ENCODE results near the gene SEC22A. TPM values are rescaled to one million over a fixed set of nuclear protein-coding genes. Genes with fewer than 3 reads are reported as not detected.

Gene SEC22A
- polyA plus RNA-seq, 1 experiment, result 39.0 TPM

DNA sequence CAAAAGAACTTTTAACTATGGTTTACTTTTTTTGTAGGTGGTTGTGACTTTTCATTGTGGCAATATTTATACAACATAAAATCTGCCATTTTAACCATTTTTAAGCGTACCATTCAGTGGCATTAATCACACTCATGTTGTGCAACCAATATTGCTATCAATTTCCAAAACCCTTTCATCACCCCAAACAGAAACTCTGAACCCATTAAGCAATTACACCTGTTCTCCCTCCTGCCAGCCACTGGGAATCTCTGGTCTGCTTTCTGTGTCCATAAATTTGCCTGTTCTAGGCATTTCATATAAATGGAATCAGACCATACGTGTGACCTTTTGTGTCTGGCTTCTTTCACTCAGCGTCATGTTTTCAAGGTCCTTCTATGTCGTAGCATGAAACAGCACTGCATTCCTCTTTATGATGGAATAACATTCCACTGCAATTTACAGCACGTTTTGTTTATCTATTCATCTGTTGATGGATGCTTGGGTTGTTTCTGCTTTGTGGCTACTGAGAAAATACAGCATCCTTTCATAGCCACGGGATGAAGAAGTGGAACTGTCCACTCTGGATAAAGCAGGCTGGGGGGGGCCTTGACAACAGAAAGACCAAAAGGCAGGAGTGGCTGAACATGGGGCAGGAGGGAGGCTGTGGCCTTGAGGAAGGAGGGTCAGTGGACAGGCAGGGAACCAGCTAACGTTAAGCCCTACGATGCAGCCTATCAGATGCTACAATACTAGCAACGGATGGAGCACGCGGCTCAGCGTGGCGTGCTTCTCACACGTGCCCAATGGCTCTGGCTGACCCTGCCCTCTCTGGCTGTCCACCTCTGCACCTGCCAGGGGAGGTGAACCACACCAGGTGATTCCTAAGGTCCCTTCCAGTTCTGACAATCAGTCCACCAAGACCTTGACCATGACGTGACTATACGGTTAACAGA is 110.9 kb downstream of the SEC22A start:
- ChIA-PET CTCF (no interaction called here), POLR2A (no interaction called here)
- Histone ChIP-seq H3K9me3 (ENCODE audit: control insufficient read depth, insufficient read depth, low read length) (no peaks in the 10 kb centered on the region), H3K4me3 (ENCODE audit: low read depth, low read length) (no peak overlapping the region), H3K27me3 (ENCODE audit: control insufficient read depth, insufficient read depth, low read length) (peaks cover 47% of the 10 kb centered on the region), H3K27ac (ENCODE audit: low read depth, low read length) (no peak overlapping the region)
- TF ChIP-seq CTCF (IDR thresholded peaks at IDR 0.05; ENCODE audit: low read depth, low read length), result no peak
- DNase-seq (ENCODE audit: low read depth, low spot score), result no peak

DNA sequence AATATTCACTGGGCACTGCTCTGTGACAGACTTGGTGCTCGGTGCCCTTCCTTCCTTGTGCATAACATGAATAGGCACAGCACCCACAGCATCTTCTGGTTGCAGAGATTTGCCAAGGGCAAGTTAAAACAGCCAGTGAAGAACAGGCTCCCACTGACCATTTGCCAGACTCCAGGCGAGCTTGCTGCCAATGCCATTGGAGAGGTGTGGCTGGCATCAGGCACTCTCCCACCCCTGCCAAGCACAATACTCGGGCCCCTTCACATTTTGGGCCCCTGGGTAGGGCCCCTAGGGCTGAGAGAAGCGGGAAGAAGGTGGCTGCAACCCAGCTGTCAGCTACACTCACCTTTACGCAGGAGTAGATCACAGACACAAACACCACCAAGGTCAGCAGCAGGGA is 112.1 kb downstream of the SEC22A start:
- Histone ChIP-seq H3K9me3 (ENCODE audit: control insufficient read depth, insufficient read depth, low read length) (no peaks in the 10 kb centered on the region), H3K27ac (ENCODE audit: low read depth, low read length) (no peak overlapping the region), H3K4me3 (ENCODE audit: low read depth, low read length) (no peak overlapping the region), H3K27me3 (ENCODE audit: control insufficient read depth, insufficient read depth, low read length) (peaks cover 48% of the 10 kb centered on the region)
- no peak for DNase-seq (ENCODE audit: low read depth, low spot score)
- ChIA-PET POLR2A (no interaction called here), CTCF (interaction anchor here (1.2 kb wide), 1 partner anchor 246 kb away, joined by 3 read pairs; no protein-coding TSS in a partner anchor)
- TF ChIP-seq CTCF (IDR thresholded peaks at IDR 0.05; ENCODE audit: low read depth, low read length), result no peak

GRCh38 chr3:123314359-123315270 is 112.9 kb downstream of the SEC22A start:
- H3K9me3 ChIP-seq (ENCODE audit: control insufficient read depth, insufficient read depth, low read length), result no peaks in the 10 kb centered on the region
- ChIA-PET CTCF (interaction anchor here (1.2 kb wide), 1 partner anchor 245 kb away, joined by 3 read pairs; no protein-coding TSS in a partner anchor), POLR2A (no interaction called here)
- peaks cover 47% of the 10 kb centered on the region for H3K27me3 ChIP-seq (ENCODE audit: control insufficient read depth, insufficient read depth, low read length)
- no peak overlapping the region for H3K27ac ChIP-seq (ENCODE audit: low read depth, low read length)
- TF ChIP-seq CTCF (IDR thresholded peaks at IDR 0.05; ENCODE audit: low read depth, low read length), result no peak
- DNase-seq (ENCODE audit: low read depth, low spot score), result no peak
- no peak overlapping the region for H3K4me3 ChIP-seq (ENCODE audit: low read depth, low read length)

- Histone ChIP-seq H3K9me3 (ENCODE audit: control insufficient read depth, insufficient read depth, low read length) (no peaks in the 10 kb centered on the region), H3K27ac (ENCODE audit: low read depth, low read length) (no peak overlapping the region), H3K4me3 (ENCODE audit: low read depth, low read length) (no peak overlapping the region), H3K27me3 (ENCODE audit: control insufficient read depth, insufficient read depth, low read length) (peaks cover 49% of the 10 kb centered on the region)
- ChIA-PET CTCF (no interaction called here), POLR2A (no interaction called here)
- TF ChIP-seq CTCF (IDR thresholded peaks at IDR 0.05; ENCODE audit: low read depth, low read length), result no peak
- no peak for DNase-seq (ENCODE audit: low read depth, low spot score)
These were observed 113.5 kb downstream of the SEC22A start for GRCh38 chr3:123315271-123315595.
